GM10266 (cell line): Measurements from ENCODE around the gene C1QL1.

Source experiments
- DNase-seq: peaks from one replicate; pipeline ENCODE4 v3.0.0; 2012; ENCODE audit errors: extremely low spot score
- CTCF ChIP-seq: IDR thresholded peaks from 2 replicates; pipeline ENCODE4 v1.5.1; 2012; ENCODE audit warnings: mild to moderate bottlenecking, low read depth; ENCODE audit not compliant: control insufficient read depth, insufficient read depth; ENCODE audit errors: missing control alignments

The C1QL1 gene

GRCh38 chr17:44934745-44935105, 33.4 kb downstream of the C1QL1 start:
- no peak for TF ChIP-seq CTCF
- DNase-seq = no peak

- DNase-seq = no peak
- no peak for TF ChIP-seq CTCF
Observed at GRCh38 chr17:44933824-44934744, 34.0 kb downstream of the C1QL1 start.

GRCh38 chr17:44932787-44933097, 35.4 kb downstream of the C1QL1 start:
- no peak for TF ChIP-seq CTCF
- no peak for DNase-seq

GRCh38 chr17:44932096-44932786, 35.9 kb downstream of the C1QL1 start:
- TF ChIP-seq CTCF = no peak
- no peak for DNase-seq

GRCh38 chr17:44931376-44931775, 36.7 kb downstream of the C1QL1 start:
- TF ChIP-seq CTCF = no peak

GRCh38 chr17:44930667-44931066, 37.4 kb downstream of the C1QL1 start:
- no peak for DNase-seq
- no peak for TF ChIP-seq CTCF

More at GRCh38 chr17:44931376-44931775, 36.7 kb downstream of the C1QL1 start:
- DNase-seq = no peak
